ENCODE results near the gene TSEN54. TPM values are rescaled to one million over a fixed set of nuclear protein-coding genes. Genes with fewer than 3 reads are reported as not detected.

TSEN54 gene
- total RNA-seq, 1 donor from 2014 or later = 23.3 TPM

Small RNA genes within 50 kb of the gene (microRNA-seq; reads per million reads assigned to microRNA genes)
- not detected for gene MIR6785 (ENCODE audit: unreplicated experiment)

Other genes with a start within 250 kb of the TSEN54 start
- 25.4 and 27.9 TPM in 2 replicates for gene MIF4GD, start 245.3 kb upstream of the TSEN54 start, total RNA-seq
- gene SLC25A19, start 227.1 kb upstream of the TSEN54 start, total RNA-seq = 8.6 and 12.3 TPM in 2 replicates
- gene GRB2, start 110.8 kb upstream of the TSEN54 start, total RNA-seq = 59.1 and 61.8 TPM in 2 replicates
- gene TMEM94, start 59.9 kb upstream of the TSEN54 start, total RNA-seq = 71.2 and 78.4 TPM in 2 replicates
- 28.1 and 32.6 TPM in 2 replicates for gene CASKIN2, start 991 bp upstream of the TSEN54 start, total RNA-seq
- 2.4 and 3.3 TPM in 2 replicates for gene LLGL2, start 9.2 kb downstream of the TSEN54 start, total RNA-seq
- gene MYO15B, start 71.3 kb downstream of the TSEN54 start, total RNA-seq = 40.8 and 42.5 TPM in 2 replicates
- 0.24 and 0.42 TPM in 2 replicates for gene SMIM5, start 116.9 kb downstream of the TSEN54 start, total RNA-seq
- gene RECQL5, start 150.6 kb downstream of the TSEN54 start, total RNA-seq = 39.2 and 44.7 TPM in 2 replicates
- 88.1 and 103 TPM in 2 replicates for gene SAP30BP, start 150.8 kb downstream of the TSEN54 start, total RNA-seq
- 460 and 524 TPM in 2 replicates for gene ITGB4, start 204.9 kb downstream of the TSEN54 start, total RNA-seq
- gene GALK1, start 248.7 kb downstream of the TSEN54 start, total RNA-seq = 30.3 and 31.2 TPM in 2 replicates

Measured in osteocyte (in vitro differentiated cells).